ENCODE data around the gene MAVS. TPM values are rescaled to one million over a fixed set of nuclear protein-coding genes. Genes with fewer than 3 reads are reported as not detected.
A peak's percentile ranks its signal among the peaks of the same experiment; 100 is the strongest.

MAVS gene
- total and polyA plus RNA-seq, 9 of the 15 experiments (the other 6 are each of a cell fraction or from before 2014, with no cell fraction given) = 1.6 to 22.0 (median 11.3) TPM

DNA sequence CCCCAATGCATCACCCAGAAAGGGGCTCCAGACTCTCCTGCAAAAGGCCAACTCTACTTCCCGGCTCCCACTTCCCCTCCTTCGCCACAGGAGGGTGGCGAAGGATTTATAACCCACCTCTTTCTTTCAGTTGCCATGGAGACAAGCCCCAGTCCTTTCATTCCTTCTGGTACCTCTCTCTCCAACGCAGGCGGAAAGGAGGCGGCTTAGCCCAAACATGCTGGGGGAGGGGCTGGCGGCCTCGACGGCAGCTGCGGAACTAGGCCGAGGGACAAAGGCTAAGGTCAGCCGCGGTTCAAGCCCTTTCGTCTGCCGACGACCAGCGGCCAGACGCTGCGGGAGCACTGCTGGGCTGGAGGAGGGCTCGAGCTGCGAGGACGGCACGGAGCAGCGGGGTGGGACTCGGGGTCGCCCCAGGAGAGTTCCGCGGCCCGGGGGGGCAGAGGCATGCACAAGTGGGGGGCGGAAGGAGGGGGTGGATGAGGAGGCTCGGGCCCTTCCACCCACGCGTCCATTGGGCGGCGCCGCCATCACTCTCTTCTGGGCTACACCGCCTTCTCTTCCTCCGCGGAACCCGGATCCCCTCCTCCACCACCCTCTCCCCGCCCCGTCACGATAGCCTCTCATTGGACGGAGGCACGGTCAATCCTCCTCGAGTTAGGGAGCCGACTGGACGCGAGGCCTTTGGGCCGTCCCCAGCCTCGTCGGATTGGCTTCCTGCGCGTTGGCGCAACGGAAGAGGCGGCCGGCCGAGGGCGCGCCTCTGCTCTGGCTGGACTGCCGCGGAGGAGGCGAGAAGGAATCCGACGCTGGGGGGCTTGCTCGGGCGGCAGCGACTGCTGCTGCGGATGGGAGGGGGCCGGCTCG is 42.2 kb downstream of the MAVS start, which contains the start of gene PANK2 (continued):
- TF ChIP-seq MCM7 (IDR thresholded peaks at IDR 0.05) (no peak), PCBP2 (IDR thresholded peaks at IDR 0.05; ENCODE audit: low read depth, low read length, poor library complexity, severe bottlenecking) (no peak), HDAC1 (IDR thresholded peaks at IDR 0.05) (0 out of 4 replicates have a peak, but pooled peaks of 1 of the 2 experiments have one; percentile 26), HNRNPK (IDR thresholded peaks at IDR 0.05; ENCODE audit: low read depth, low read length, poor library complexity, severe bottlenecking) (no peak), ESRRA (IDR thresholded peaks at IDR 0.05; ENCODE audit: borderline replicate concordance, low read depth) (peak; percentile 52; the same call in 1 of the 2 replicates), SIN3A (IDR thresholded peaks at IDR 0.05; ENCODE audit: borderline replicate concordance in 2 of 2, control insufficient read depth in 1 of 2, low read depth in 2 of 2, low read length in 2 of 2) (no peak), NR4A1 (CRISPR knock-in tag; IDR thresholded peaks at IDR 0.05) (no peak), NR4A1 (tag; IDR thresholded peaks at IDR 0.05) (no peak), ETV6 (IDR thresholded peaks at IDR 0.05; ENCODE audit: borderline replicate concordance in 1 of 2, low read depth in 2 of 2, low read length in 1 of 2) (no peak; a peak in 1 of 4 replicates), ETV6 (CRISPR knock-in tag; IDR thresholded peaks at IDR 0.05; ENCODE audit: borderline replicate concordance) (no peak), FOS (IDR thresholded peaks at IDR 0.05; ENCODE audit: extremely low read depth, insufficient read length) (peak; percentile 95), ZNF584 (CRISPR knock-in tag; IDR thresholded peaks at IDR 0.05; ENCODE audit: low read depth) (no peak), TOE1 (IDR thresholded peaks at IDR 0.05; ENCODE audit: borderline replicate concordance) (peak; percentile 38; the same call in 1 of the 2 replicates), TOE1 (CRISPR knock-in tag; IDR thresholded peaks at IDR 0.05; ENCODE audit: borderline replicate concordance, low read depth) (no peak)
- TF ChIP-seq, protein P1, sequence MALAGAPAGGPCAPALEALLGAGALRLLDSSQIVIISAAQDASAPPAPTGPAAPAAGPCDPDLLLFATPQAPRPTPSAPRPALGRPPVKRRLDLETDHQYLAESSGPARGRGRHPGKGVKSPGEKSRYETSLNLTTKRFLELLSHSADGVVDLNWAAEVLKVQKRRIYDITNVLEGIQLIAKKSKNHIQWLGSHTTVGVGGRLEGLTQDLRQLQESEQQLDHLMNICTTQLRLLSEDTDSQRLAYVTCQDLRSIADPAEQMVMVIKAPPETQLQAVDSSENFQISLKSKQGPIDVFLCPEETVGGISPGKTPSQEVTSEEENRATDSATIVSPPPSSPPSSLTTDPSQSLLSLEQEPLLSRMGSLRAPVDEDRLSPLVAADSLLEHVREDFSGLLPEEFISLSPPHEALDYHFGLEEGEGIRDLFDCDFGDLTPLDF (CRISPR knock-in tag; IDR thresholded peaks at IDR 0.05) = no peak
- TF ChIP-seq, protein P2, sequence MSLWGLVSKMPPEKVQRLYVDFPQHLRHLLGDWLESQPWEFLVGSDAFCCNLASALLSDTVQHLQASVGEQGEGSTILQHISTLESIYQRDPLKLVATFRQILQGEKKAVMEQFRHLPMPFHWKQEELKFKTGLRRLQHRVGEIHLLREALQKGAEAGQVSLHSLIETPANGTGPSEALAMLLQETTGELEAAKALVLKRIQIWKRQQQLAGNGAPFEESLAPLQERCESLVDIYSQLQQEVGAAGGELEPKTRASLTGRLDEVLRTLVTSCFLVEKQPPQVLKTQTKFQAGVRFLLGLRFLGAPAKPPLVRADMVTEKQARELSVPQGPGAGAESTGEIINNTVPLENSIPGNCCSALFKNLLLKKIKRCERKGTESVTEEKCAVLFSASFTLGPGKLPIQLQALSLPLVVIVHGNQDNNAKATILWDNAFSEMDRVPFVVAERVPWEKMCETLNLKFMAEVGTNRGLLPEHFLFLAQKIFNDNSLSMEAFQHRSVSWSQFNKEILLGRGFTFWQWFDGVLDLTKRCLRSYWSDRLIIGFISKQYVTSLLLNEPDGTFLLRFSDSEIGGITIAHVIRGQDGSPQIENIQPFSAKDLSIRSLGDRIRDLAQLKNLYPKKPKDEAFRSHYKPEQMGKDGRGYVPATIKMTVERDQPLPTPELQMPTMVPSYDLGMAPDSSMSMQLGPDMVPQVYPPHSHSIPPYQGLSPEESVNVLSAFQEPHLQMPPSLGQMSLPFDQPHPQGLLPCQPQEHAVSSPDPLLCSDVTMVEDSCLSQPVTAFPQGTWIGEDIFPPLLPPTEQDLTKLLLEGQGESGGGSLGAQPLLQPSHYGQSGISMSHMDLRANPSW (CRISPR knock-in tag; IDR thresholded peaks at IDR 0.05) = no peak
